GM18858 (cell line): ENCODE measurements around the gene ERI2.
"Not testable (repeated sequence)": the region's sequence is repeated elsewhere in the genome, so short reads cannot be mapped to it uniquely, and the experiment has no call there.

ENCODE experiments used
- ATAC-seq: cut with Tn5 transposase; IDR thresholded peaks from one replicate; pipeline ENCODE4 v1.9.1; 2021; ENCODE audit not compliant: unreplicated experiment

The ERI2 gene

GRCh38 chr16:20765732-20766131, 40.5 kb downstream of the ERI2 start:
- no peak for ATAC-seq

DNA sequence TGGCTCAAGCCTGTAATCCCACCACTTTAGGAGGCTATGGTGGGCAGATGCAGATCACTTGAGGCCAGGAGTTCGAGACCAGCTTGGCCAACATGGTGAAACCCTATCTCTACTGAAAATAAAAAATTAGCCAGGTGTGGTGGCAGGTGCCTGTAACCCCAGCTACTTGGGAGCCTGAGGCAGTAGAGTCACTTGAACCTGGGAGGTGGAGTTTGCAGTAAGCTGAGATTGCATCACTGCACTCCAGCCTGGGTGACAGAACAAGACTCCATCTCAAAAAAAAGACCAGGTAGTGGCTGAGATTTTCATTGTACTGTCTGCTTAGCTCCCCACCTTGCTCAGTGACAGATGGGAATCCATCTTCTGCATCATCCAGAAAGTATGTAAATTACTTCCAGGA, 41.8 kb downstream of the ERI2 start:
- not testable (repeated sequence) for ATAC-seq

DNA sequence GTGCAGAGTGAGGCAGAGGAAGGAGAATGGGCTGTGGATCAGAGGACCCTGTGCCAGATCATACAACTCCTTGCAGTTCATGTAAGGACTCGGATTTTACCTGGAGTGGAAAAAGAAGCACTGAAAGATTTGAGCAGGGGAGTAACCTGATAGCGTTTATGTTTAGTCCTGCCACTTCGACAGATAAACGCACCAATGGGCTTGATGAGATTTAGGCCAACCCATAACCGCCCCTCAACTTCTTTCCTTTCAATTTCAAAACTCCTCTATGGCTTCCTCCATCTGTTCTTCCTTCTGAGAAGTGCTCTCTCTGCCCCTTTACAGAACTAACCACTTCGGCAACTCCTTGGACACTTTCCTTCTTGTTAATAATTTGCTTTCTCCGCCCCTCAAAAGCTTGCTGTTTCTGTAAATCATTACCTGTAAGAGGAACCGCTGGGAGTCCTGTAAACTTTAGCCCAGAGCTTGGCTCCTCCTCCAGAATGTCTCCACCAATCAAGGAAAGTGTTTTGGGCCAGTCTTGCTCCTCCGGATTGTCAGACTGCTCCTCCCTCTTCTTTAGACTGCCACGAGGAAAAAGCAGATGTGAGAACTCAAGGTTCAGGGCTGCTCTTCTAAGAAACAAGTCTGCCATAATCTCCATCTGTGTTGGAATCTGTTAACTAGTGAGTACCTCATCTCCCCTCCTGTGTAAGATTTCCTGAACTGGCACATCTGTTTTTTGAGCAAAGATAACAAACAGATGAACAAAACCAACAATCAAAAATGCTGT, 42.6 kb downstream of the ERI2 start, which contains the start of gene ACSM3:
ACSM3 (plus strand) TSS at position 554 of the 772 bp plus-strand sequence. CDS start 6,021 bp downstream, outside the sequence.
- ATAC-seq, result peak; percentile 90

DNA sequence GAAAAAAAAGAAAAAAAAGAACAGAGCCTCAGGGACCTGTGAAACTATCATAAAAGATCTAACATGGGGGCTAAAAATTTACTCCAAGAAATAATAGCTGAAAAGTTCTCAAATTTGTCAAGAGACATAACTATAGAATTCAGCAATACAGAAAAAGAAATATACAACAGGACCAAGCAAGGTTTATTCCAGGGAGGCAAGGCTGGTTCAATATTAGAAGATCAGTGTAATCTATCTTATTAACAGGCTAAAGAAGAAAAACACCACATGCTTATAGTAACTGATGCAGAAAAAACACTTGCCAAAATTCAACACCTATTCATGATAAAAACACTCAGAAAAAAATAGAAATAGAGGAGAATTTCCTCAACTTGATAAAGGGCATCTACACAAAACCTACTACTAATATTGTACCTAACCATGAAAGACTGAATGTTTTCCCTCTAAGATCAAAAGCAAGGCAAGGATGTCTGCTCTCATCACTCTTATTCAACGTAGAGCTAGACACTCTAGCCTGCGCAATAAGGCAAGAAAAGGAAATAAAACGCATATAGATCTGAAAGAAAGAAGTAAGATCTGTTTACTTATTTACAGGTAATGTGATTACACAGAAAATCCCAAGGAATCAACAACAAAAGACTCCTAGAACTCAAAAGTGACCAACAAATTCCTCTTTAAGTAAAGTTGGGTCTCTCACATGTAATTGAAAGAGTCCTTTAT, 43.7 kb downstream of the ERI2 start:
- ATAC-seq, result no peak

DNA sequence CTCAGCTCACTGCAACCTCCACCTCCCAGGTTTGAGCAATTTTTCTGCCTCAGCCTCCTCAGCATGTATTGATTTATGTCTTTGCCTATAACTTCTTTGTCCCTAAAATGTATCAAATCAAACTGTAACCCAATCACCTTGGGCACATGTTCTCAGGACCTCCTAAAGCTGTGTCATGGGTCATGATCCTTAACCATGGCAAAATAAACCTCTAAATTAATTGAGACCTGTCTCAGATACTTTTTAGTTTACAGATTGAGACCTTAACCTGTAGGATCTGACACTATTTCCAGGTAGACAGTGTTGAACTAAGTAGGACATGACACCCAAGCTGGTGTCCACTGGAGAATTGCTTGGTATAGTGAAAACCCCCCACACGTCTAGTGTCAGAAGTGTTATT, 45.1 kb downstream of the ERI2 start:
- no peak for ATAC-seq

DNA sequence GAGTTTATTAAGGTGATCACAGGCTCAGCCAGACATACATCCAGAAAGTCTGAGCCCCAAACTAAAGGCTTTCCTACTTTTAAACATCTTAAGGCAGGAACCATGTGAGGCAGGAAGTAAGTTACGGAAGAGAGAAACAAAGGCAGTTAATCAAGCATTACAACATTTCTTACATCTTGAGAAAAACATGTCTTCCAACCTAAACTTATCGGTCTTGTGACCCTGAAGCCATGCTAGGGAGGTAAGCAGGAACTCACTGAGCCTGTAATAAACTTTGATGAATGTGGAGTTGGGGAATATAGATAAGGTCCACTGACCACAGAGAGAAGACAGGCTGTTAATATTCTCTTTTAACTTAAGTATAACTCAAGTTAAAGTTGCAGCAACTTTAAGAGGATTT, 45.9 kb downstream of the ERI2 start:
- ATAC-seq, result no peak

- not testable (repeated sequence) for ATAC-seq
These were observed 50.5 kb downstream of the ERI2 start for GRCh38 chr16:20755799-20756198.

DNA sequence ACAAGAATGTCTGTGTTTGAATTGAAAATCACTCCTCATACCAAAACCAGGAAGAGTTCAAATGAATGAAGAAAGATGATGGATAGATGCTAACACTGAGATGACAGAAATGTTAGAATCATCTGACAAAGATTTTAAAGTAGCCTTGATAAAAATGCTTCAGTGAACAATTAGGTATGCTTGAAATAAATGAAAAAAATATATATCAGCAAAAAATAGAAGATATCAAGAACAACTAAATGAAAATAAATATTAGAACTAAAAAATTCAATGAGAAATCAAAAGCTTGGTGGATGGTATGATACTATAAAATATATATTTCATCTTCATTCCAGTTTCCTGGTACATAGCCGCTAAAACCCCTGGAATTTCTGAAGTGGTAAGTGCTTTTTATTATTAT, 51.0 kb downstream of the ERI2 start:
- ATAC-seq, result no peak

DNA sequence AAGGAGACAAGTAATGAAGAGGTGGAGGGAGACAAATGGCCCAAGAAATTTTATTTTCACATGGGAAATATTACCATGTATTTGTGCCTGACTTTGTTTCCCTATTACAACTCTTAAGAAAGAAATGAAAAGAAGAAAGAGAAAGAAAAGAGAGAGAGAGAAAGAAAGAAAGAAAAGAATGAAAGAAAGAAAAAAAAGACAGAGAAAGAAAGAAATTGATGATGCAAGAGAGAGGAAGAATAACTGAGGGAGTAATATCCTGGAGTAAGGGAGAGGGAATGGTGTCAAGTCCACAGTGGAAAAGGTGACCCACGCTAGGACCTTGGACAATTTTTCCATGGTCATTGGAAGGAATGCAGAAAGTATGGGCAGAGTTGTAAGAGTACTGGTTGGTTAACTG, 52.5 kb downstream of the ERI2 start:
- no peak for ATAC-seq

GRCh38 chr16:20750558-20750957, 55.7 kb downstream of the ERI2 start:
- ATAC-seq, result no peak

GRCh38 chr16:20749474-20749873, 56.8 kb downstream of the ERI2 start:
- no peak for ATAC-seq

DNA sequence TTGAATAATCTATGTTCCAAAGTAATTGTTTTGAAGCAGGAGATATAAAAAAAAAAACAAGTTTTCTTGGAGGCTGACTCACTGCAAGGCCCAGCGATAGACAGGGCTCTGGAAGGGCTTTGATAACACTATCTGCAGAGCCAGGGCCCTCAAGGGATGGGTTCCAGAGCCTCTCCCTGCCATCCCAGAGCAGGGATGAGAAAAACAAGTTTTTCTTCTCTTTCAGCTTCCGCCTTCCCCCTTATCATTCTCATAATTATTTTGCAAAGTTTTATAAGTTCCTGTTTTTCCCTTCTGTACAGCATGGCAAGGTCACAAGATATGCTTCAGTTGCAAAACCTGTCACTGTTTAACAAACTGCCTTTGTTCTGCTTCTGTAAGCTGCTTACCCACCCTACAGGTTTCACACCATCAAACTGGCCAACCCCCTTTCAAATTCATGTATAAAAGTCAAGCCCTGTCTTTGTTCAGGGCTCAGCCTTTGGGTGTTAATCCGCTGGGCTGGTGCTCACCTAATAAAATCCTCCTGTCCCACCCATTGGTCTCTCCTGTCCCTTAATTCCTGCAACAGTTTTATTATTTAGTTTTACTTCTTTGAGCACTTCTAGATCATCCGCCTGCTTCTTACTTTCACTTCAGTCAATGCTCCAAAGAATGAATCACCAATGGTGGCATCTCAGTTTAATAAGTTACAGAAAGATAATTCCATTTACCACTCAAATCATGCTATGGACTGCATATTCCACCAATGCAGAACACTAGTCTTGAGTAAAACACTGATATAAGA, 59.0 kb downstream of the ERI2 start:
- ATAC-seq, result no peak

DNA sequence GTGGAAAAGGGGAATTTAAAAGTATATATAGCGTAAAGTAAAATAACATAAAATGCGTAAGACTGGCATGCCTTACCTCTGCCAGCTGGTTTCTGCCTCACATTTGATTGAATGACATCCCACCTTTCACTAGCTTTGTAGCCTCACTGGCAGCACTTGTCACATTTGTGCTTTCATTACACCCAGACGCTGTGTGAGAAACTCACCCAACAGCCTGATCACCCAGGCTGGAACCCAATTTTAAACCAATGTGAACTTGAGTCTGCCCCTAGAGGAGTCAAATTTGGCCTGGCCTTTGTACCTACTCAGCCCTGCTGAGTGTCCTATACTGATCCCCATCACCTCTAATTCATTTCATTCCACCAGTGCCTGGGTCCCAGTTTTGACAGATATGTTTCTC, 59.8 kb downstream of the ERI2 start:
- no peak for ATAC-seq
